NCI-H69 (cell line): ENCODE data around the gene SCCPDH.
"Not testable (repeated sequence)": the region's sequence is repeated elsewhere in the genome, so short reads cannot be mapped to it uniquely, and the experiment has no call there.

ENCODE experiments used
- DNase-seq: peaks from one replicate; lab custom pipeline; 2025; lab: John Stamatoyannopoulos, UW

Gene SCCPDH

DNA sequence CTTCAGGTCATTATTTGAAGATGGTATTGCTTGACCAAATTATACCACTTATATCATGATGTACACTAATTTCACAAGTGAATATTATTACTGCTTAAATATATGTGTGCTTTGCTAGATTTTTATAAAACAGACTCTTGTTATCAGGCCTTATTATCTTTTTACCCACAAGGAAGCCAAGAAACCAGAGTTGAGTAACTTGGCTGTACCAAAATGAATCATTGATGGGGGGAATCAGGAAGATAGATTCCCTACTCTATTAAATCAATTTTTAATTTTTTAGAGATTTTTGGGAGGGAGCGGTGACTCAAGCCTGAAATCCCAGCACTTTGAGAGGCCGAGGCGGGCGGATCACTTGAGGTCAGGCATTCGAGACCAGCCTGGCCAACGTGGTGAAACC lies 16.0 kb upstream of the SCCPDH start:
- DNase-seq = no peak

DNA sequence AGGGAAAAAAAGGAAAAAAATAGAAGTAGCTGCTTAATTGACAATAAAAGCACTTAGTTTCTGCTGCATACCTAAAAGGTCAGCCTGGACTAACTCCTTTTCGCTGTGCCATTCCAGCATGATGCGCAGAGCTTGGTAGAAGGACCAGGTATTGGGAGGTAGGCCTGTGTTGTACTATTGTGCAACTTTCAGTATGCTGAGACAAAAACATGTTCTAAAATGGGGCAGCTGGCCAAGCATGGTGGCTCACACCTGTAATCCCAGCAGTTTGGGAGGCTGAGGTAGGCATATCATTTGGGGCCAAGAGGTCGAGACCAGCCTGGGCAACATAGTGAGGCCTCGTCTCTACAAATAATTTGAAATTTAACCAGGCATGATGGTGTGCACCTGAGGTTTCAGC lies 15.0 kb upstream of the SCCPDH start:
- no peak for DNase-seq

DNA sequence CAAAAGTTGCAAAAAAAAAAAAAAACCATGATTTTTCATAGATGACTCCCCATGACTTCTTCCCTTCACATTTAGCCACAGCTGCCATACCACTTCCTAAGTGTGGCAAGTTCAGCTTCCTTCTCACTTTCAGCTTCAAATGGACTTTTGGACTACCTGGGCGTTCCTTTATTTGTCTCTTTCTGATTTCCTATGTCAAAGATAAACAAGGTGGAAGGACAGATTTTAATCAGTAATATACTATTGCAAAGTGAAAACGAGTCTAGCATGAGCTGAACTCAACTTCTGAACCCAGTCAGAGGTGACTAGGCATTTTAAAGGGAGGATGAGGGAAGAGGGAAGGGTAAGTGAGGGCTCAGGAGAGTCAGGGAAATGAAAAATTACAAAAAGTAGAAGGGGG lies 14.4 kb upstream of the SCCPDH start:
- DNase-seq = no peak

DNA sequence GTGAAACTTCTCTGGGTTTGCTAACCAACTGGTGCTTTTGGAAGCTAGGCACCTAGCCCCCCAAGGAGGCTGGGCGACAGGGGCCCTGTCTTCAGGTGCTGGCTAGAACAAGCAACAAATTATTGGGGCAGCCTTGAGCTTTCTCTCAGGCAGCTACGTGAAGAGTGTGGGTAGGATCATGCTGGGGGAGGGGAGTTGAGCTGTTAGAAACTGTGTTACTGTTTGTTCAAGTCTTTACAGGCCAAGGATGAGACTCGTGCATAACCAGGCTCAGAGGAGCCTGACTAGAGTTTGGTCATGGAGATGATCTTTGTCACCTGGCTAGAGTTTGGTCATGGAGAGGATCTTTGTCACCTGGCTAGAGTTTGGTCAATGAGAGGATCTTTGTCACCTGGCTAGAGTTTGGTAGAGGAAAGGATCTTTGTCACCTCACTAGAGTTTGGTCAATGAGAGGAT lies 12.6 kb upstream of the SCCPDH start:
- DNase-seq = no peak

DNA sequence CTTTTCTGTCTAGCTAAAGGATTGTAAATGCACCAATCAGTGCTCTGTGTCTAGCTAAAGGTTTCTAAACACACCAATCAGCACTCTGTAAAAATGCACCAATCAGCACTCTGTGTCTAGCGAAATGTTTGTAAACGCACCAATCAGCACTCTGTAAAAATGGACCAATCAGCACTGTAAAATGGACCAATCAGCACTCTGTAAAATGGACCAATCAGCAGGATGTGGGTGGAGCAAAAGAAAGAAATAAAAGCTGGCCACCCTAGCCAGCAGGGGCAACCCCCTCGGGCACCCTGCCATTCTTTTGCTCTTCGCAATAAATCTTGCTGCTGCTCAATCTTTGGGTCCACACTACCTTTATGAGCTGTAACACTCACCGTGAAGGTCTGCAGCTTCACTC lies 11.8 kb upstream of the SCCPDH start:
- not testable (repeated sequence) for DNase-seq

DNA sequence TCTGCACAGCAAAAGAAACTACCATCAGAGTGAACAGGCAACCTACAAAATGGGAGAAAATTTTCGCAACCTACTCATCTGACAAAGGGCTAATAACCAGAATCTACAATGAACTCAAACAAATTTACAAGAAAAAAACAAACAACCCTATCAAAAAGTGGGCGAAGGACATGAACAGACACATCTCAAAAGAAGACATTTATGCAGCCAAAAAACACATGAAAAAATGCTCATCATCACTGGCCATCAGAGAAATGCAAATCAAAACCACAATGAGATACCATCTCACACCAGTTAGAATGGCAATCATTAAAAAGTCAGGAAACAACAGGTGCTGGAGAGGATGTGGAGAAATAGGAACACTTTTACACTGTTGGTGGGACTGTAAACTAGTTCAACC lies 4.8 kb upstream of the SCCPDH start:
- DNase-seq = not testable (repeated sequence)

DNA sequence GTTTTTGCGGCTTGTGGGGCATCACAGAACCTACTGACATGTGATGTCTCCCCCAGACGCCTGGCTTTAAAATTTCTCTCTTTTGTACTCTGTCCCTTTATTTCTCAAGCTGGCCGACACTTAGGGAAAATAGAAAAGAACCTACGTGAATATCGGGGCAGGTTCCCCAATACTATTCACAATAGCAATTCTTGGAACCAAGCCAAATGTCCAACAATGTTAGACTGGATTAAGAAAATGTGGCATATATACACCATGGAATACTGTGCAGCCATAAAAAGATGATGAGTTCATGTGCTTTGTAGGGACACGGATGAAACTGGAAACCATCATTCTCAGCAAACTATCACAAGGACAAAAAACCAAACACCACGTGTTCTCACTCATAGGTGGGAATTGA lies 3.4 kb upstream of the SCCPDH start:
- not testable (repeated sequence) for DNase-seq

DNA sequence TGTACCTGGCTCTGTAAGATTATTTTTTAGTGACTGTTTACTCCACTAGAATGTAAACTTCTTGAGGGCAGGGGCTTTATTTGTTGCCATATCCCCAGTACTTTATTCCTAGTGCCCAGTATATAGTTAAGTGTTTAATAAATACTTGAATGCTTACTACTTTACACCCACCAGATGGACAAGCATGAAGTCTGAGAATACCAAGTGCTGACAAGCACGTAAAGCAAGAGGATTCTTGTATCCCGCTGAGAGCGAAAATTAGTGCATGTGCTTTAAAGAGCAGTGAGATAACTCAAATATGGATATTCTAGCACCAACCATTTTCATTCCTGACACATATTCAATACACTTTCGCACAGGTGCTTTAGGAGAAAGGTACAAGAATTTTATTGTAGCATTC lies 1.5 kb upstream of the SCCPDH start:
- no peak for DNase-seq

DNA sequence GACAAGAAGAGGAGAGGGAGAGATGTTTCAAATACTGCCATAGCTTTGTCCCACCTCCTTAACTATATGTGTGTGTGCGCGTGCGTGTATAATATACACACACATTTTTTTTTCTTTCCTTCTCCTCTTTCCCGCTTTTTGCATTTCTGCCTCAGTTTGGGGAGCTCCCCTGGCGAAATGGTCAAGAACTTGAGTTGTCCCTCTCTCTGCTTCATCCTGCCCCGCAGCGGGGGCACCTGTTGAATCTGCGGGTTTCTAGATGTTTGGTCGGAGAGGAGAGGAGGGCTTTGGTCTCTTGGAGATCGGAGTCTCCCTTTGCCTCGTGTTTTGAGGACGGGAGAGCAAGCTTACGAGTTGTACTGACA lies 504 bp downstream of the SCCPDH start:
- peak; percentile 77 for DNase-seq

DNA sequence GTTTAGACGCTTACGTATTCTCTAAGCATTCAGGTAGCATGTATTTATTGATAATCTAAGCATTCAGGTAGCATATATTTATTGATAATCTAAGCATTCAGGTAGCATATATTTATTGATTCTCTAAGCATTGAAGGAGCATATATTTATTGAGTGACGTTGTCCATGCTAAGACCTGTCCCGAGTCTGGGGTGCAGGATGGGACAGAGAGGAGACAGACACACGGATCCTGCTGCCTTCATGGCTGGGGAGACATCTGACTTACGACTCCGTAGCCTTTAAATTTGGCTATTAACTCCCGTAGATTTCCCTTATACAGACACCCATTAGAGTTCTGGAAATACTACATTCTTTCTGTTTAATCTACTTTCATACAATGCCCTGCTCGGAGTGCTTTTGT lies 982 bp downstream of the SCCPDH start:
- DNase-seq = no peak

DNA sequence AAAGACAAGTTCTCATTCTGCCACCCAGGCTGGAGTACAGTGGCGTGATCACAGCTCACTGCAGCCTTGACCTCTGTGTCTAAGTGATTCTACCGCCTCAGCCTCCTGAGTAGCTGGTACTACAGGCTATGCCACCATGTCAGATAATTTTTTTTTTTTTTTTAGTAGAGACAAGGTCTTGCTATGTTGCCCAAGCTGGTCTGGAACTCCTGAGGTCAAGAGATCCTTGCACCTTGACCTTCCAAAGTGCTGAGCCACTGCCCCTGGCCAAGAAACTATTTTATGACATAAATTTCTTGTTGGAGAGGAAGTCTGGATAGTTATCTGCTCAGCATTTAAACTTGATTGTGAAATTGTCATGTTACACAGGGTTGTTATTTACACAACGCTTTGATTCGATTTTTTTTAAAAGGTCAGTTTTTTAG lies 2.1 kb downstream of the SCCPDH start:
- no peak for DNase-seq

DNA sequence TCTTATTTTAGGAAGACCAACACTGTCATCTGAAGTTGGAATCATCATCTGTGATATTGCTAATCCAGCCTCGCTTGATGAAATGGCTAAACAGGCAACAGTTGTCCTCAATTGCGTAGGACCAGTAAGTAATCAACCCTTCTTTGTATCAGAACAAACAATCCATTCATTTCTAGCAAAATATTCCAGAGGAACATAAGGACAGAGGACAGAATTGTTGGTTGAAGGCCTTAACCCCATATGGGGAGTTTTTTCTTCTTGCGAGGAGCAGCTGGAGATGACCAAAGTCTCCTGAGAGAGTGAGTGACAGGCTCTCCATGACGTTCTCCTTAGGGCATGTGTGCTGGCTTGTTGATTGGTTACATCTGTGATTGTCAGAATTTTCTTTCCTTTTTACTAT lies 2.7 kb downstream of the SCCPDH start:
- no peak for DNase-seq

DNA sequence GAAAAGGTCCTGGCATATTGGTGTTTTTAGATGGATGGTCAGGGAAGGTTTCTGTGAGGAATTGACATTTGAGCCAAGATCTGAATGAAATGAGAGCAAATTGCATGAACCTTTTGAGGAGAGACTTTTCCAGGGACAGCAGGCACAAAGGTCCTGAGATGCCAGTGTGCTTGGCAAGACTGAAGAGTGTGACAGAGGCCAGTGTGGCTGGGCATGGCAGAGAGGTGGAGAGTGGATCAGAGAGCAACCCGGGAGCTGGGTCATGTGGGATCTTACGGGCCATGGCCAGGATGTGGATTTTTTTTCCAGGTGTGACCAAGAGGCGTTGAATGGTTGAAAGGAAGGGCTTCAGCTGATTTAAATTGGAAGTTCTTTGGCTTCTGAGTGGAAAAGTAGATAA lies 3.4 kb downstream of the SCCPDH start:
- DNase-seq = no peak

DNA sequence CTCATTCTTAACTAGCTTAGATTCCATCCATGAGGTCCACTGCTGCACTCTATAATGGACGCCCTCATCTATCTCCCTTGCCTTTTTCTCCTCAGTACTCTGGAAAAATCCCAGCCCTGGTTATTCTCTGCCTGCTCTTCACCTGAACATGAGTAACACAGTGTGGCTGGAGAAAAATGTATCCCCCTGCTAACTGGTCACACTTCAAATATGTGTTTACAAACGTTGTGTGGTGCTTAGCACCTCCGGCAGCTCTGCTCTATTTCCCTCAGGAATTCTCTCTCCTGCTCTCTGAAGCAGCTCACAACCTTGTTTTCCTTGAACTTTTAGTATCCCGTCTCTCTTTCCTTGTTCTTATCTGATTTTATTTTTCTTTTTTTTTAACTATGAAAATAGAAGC lies 4.1 kb downstream of the SCCPDH start:
- no peak for DNase-seq

DNA sequence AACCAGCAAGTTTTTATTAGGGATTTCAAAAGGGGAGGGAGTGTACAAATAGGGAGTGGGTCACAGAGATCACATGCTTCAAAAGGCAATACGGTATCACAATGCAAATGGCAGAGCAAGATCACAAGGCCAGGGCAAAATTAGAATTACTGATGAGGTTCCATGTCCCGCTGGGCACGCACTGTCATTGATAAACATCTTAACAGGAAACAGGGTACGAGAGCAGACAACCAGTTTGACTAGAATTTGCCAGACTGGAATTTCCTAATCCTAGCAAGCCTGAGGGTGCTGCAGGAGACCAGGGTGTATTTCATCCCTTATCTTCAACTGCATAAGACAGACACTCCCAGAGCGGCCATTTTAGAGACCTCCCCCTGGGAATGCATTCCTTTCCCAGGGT lies 4.8 kb downstream of the SCCPDH start:
- not testable (repeated sequence) for DNase-seq

DNA sequence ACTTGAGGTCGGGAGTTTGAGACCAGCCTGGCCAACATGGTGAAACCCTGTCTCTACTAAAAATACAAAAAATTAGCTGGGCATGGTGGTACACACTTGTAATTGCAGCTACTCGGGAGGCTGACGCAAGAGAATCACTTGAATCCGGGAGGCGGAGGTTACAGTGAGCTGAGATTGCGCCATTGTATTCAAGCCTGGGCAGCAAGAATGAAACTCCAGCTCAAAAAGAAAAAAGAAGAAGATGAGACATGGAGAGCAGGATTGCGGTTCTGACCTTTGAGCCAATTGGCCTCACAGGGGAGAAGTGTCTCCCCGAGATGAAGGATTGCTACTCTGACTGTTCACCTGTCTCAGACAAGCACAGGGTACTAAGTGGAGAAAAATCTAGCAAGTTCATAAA lies 6.6 kb downstream of the SCCPDH start:
- no peak for DNase-seq

DNA sequence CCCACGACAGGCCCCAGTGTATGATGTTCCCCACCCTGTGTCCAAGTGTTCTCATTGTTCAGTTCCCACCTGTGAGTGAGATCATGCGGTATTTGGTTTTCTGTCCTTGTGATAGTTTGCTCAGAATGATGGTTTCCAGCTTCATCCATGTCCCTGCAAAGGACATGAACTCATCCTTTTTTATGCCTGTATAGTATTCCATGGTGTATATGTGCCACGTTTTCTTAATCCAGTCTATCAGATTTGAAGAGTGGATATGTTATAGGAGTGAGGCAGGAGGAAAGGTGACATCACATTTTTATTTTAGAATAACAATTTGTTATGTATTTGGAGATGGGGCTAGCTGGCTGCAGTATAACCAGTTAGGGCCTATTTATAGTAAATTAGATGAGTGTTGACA lies 7.7 kb downstream of the SCCPDH start:
- not testable (repeated sequence) for DNase-seq

DNA sequence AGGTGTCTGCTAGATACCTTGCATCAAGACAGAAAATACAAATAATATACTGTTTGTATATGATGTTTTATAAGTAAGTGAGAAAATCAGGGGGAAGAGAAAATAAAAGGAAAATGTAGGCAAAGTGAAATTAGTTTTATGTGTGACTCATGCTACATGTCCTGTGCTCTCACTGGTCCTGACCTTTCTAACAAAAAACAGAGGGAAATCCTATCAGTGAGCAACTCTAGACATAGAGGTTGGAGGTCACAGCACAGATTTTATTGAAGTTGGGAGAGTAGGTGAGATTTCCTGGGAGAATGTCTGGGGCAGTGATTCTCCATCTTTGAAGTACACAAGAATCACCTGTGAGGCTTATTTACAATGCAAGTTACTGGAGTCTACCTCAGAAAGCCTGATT lies 9.5 kb downstream of the SCCPDH start:
- no peak for DNase-seq

DNA sequence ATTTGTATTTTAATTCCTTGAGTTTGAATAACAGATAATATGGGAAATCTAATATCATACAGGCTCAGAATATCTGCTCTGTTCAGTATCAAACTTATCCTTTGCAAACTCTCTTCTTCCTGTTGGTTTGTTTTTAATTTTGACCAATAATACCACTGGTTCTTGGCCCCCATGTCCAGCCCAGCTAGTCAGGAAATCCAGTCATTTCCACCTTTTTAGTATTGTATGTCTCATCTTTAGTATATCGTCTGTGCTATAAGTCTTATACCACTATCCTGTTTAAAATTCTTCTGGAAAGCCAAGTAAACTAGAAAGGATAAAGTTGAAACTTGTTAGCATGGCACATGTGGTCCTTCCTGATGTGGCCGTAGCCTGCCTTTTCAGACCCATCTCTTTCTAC lies 10.7 kb downstream of the SCCPDH start:
- no peak for DNase-seq

DNA sequence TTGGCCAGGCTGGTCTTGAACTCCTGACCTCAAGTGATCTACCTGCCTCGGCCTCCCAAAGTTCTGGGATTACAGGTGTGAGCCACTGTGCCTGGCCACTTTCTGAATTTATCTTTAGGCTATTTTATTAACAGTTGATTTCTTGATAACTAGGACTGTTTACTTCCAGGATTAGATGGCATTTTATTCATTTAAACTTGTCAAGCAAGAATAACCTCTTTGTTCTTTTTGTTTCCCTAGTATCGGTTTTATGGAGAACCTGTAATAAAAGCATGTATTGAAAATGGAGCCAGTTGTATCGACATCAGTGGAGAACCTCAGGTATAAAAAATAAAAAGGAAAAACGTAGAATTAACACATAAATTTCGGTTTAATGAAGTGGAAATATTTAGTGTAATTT lies 11.5 kb downstream of the SCCPDH start:
- no peak for DNase-seq

DNA sequence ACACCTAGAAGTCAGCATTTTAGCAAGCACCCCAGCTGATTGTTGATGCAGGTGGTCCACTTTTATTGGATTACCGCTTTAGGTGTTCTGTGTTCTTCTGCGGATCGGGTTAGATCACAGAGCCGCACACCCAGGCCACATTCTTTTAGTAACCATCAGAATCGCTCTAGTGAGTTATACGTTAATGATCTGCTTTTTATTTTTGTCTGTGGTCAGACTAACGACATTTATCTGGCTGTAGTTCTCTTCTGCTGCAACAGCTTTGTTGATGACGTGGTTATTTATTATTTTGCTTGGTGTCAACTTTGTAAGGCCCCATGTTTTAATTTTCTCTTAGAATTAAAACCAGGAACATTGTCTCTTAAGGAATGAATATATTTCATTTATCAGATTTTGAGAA lies 18.2 kb downstream of the SCCPDH start:
- DNase-seq = no peak

DNA sequence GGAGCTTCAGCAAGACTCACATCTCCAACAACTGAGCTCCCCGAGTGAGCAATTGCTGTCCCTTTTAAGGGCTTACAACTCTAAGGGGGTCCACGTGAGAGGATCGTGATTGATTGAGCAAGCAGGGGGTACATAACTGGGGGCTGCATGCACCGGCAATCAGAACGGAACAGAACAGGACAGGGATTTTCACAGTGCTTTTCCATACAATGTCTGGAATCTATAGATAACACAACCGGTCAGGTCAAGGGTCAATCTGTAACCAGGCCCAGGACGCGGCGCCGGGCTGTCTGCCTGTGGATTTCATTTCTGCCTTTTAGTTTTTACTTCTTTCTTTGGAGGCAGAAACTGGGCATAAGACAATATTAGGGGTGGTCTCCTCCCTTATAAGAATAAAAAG lies 21.9 kb downstream of the SCCPDH start:
- not testable (repeated sequence) for DNase-seq

DNA sequence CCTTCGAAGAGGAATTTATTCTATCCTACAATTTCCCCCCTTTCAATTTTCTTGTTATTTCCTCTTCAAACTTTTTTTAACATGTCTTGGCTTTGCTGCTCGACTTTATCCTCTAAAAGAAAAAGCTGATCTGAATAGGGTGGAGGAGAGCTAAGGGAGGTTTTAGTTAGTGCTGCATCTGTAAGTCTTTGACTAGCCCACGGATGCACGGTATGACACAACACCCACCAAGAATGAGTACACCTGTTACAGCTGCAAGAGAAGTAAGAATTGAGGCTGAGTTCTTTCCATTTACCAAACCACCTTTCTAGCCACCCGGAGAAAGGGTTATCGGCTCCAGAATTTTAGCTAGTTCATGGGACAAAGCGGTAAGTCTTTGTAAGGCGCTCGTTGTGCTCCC lies 23.8 kb downstream of the SCCPDH start:
- no peak for DNase-seq

DNA sequence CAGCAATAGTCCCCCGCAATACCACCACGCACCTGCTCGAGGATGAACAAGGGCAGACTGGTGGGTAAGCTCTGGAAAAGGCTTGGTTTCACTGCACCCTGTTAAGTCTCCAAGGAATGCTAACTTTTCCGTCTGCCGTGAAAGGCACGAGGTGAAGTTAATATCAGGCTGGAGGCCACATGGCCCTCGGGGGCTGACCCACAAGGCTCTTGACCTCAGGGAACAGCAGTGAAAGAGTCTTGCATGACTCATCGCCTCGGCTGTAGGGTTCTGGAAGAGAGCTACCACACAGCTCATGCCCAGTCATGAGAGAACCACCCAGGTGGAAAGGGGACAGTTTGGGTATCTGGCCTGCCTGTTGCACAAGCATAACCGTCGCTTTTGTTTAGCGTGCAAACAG lies 24.7 kb downstream of the SCCPDH start:
- no peak for DNase-seq

DNA sequence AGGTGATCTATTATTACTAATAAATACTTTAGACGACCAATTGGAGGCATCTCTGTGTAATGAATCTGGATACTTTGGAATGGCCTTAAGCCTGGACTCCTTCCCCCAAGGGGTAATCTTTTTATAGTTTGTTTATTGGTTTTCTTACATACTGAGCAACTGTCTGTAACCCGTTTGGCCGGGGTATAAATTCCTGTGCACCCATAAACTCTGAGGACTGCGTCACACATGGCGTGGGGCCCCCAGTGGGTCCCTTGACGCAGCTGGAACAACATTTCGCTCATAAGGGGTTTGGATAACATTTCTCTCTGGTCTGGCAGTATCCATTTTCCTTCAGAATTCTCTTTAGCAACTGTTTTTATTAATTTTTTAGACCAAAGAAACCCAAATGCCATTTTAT lies 26.5 kb downstream of the SCCPDH start:
- no peak for DNase-seq
